Gastrocnemius medialis (tissue), 4 donors: ENCODE results near the gene RMND1.

Experiments
- POLR2A ChIP-seq, 2 donors: fragments of 450-650 bp; IDR thresholded peaks; one replicate each; pipeline ENCODE4 v1.6.1; 2017; ENCODE audit warnings: antibody characterized with exemption in 2 of 2, mild to moderate bottlenecking in 2 of 2, moderate library complexity in 2 of 2
- TF ChIP-seq, protein P1 (sequence below), 5 experiments: fragments of 450-650 bp in 3 of 5; fragments of 200-600 bp in 2 of 5; sonication (generic) in 2 of 5; IDR thresholded peaks in 4 of 5; conservative IDR thresholded peaks in 1 of 5; 1 replicate in 4 of 5; 2 replicates in 1 of 5; pipeline ENCODE4 v1.5.1; 2016 to 2019; ENCODE audit warnings: antibody characterized with exemption in 5 of 5, mild to moderate bottlenecking in 3 of 5, moderate library complexity in 3 of 5

DNA sequence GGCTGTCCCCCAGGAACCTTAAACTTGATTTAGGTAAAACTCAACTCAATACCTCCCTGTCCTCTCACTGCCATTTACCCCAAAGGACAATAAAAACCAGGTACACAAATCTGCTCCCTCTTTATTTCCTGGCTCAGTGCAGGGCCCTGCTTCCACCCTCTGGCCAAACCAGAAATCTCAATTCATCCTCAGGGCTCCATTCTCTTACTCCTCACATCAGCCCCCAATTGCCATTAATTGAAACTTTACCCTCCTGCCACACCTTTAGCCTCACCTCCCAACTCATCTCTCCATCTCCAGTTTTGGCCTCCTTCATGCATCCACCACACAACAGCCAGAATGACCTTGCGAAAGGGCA, 71.1 kb downstream of the RMND1 start:
- TF ChIP-seq, protein P1, sequence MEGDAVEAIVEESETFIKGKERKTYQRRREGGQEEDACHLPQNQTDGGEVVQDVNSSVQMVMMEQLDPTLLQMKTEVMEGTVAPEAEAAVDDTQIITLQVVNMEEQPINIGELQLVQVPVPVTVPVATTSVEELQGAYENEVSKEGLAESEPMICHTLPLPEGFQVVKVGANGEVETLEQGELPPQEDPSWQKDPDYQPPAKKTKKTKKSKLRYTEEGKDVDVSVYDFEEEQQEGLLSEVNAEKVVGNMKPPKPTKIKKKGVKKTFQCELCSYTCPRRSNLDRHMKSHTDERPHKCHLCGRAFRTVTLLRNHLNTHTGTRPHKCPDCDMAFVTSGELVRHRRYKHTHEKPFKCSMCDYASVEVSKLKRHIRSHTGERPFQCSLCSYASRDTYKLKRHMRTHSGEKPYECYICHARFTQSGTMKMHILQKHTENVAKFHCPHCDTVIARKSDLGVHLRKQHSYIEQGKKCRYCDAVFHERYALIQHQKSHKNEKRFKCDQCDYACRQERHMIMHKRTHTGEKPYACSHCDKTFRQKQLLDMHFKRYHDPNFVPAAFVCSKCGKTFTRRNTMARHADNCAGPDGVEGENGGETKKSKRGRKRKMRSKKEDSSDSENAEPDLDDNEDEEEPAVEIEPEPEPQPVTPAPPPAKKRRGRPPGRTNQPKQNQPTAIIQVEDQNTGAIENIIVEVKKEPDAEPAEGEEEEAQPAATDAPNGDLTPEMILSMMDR (IDR thresholded peaks at IDR 0.05 in 4 of 5, conservative IDR thresholded peaks at IDR 0.05 in 1 of 5): no peak
- no peak for TF ChIP-seq POLR2A (IDR thresholded peaks at IDR 0.05)
